K562 (cell line): ENCODE measurements around the gene CIB1. TPM values are rescaled to one million over a fixed set of nuclear protein-coding genes. Genes with fewer than 3 reads are reported as not detected.
A peak's percentile ranks its signal among the peaks of the same experiment; 100 is the strongest.

Source experiments
- ATAC-seq: fragments of 200-7000 bp; cut with Tn5 transposase; 3 replicates; pipeline ENCODE4 v1.9.1; 2020; ENCODE audit warnings: moderate library complexity
- Bru-seq: library from RNA; stranded (reverse); fragments of 400-500 nt; gene quantifications from one replicate; lab custom pipeline; 2021; lab: Mats Ljungman, UMichigan
- BruChase-seq, 2 experiments: library from RNA; stranded (reverse); fragments of 400-500 nt; gene quantifications; one replicate each; lab custom pipeline; 2021; lab: Mats Ljungman, UMichigan
- BruUV-seq: library from RNA; stranded (reverse); fragments of 400-500 nt; replicated peaks from 2 replicates; lab custom pipeline; 2021; lab: Mats Ljungman, UMichigan
- CTCF ChIA-PET: fragments of 300-600 bp; formaldehyde crosslinking; extraction: SDS; loops from one replicate; lab custom pipeline; 2021; ENCODE audit warnings: low intra/inter-chr PET ratio; lab: Yijun Ruan, JAX
- POLR2A ChIA-PET: fragments of 300-600, 350-650 bp; sonication (Branson Sonifier 250); formaldehyde crosslinking; extraction: SDS; loops from one replicate; lab custom pipeline; 2021; ENCODE audit warnings: antibody characterized with exemption, inconsistent platforms; lab: Yijun Ruan, JAX
- DNase-seq, 4 experiments: peaks; one replicate each; pipeline versions ENCODE4 v3.0.0 to v3.0.0-alpha.2; 2011 to 2018; ENCODE audit warnings: low spot score in 3 of 4, mixed read lengths in 3 of 4; ENCODE audit errors: extremely low read depth in 1 of 4
- FAIRE-seq: peaks from 2 replicates; lab custom pipeline; 2011; peaks lifted over from hg19 to GRCh38; lab: Jason Lieb, UNC
- H2AFZ ChIP-seq: 2 replicates; pipeline ENCODE4 v1.6.0; 2011; ENCODE audit warnings: low read depth, low read length, control low read depth, inconsistent platforms
- H3K27ac ChIP-seq: fragments of 200-600 bp; 3 replicates; pipeline ENCODE4 v1.8.0; 2011; ENCODE audit warnings: low read depth, mild to moderate bottlenecking, control low read depth, inconsistent platforms, low read length, moderate library complexity, mixed read lengths; ENCODE audit errors: extremely low read depth
- H3K27me3 ChIP-seq, 2 experiments: fragments of 300-600 bp in 1 of 2; 2 replicates in 1 of 2; 3 replicates in 1 of 2; pipeline versions ENCODE4 v1.6.0 to v1.8.0; 2011; ENCODE audit warnings: inconsistent platforms in 2 of 2, low read length in 2 of 2, mild to moderate bottlenecking in 1 of 2, mixed read lengths in 1 of 2, moderate library complexity in 1 of 2; ENCODE audit not compliant: control insufficient read depth in 2 of 2, insufficient read depth in 2 of 2
- H3K36me3 ChIP-seq: fragments of 300-600 bp; 3 replicates; pipeline ENCODE4 v1.8.0; 2011; ENCODE audit warnings: mild to moderate bottlenecking, low read length, inconsistent platforms; ENCODE audit not compliant: control insufficient read depth, insufficient read depth
- H3K4me1 ChIP-seq, 2 experiments: fragments of 200-600 bp in 1 of 2; replicated peaks in 1 of 2; 2 replicates in 1 of 2; 3 replicates in 1 of 2; pipeline versions ENCODE4 v1.5.1 to v1.8.0; 2011; ENCODE audit warnings: inconsistent platforms in 2 of 2, low read length in 2 of 2, mild to moderate bottlenecking in 1 of 2, mixed read lengths in 1 of 2, moderate library complexity in 1 of 2; ENCODE audit not compliant: control insufficient read depth in 2 of 2, insufficient read depth in 2 of 2
- H3K4me2 ChIP-seq: 2 replicates; pipeline ENCODE4 v1.6.1; 2011; ENCODE audit warnings: low read length, control low read depth, inconsistent platforms, mixed read lengths; ENCODE audit not compliant: insufficient read depth
- H3K4me3 ChIP-seq: fragments of 200-600 bp; sonication (generic), shearing (Covaris generic); 2 replicates; pipeline ENCODE4 v1.5.1; 2016; ENCODE audit warnings: control low read depth, inconsistent platforms
- H3K79me2 ChIP-seq: fragments of 200-600 bp; 3 replicates; pipeline ENCODE4 v1.8.0; 2011; ENCODE audit warnings: low read length, inconsistent platforms; ENCODE audit not compliant: control insufficient read depth, insufficient read depth
- H3K9ac ChIP-seq, 2 experiments: 2 replicates each; pipeline versions ENCODE4 v1.6.0 to v1.6.1; 2011; ENCODE audit warnings: low read depth in 2 of 2, low read length in 2 of 2, control low read depth in 1 of 2, inconsistent platforms in 1 of 2, mild to moderate bottlenecking in 1 of 2, mixed read lengths in 1 of 2; ENCODE audit not compliant: insufficient read depth in 1 of 2
- H3K9me1 ChIP-seq: one replicate; pipeline ENCODE4 v1.6.0; 2011; ENCODE audit warnings: inconsistent platforms, mild to moderate bottlenecking, low read length, moderate library complexity; ENCODE audit not compliant: control insufficient read depth, insufficient read depth
- H3K9me3 ChIP-seq: replicated peaks from 2 replicates; pipeline ENCODE4 v1.5.1; 2011; ENCODE audit warnings: low read depth, low read length, inconsistent platforms; ENCODE audit not compliant: control insufficient read depth, insufficient read depth
- H4K20me1 ChIP-seq: replicated peaks from 2 replicates; pipeline ENCODE4 v1.6.1; 2011; ENCODE audit warnings: low read length, inconsistent platforms, mixed read lengths; ENCODE audit not compliant: control insufficient read depth, insufficient read depth
- BCOR ChIP-seq: fragments of 450-650 bp; IDR thresholded peaks from 2 replicates; pipeline ENCODE4 v1.6.1; 2016
- ILK ChIP-seq: fragments of 450-650 bp; IDR thresholded peaks from 2 replicates; pipeline ENCODE4 v1.6.1; 2016; ENCODE audit warnings: missing genetic modification characterization, low read depth, mild to moderate bottlenecking, missing compliant biosample characterization, moderate library complexity, borderline replicate concordance
- KLF16 ChIP-seq: IDR thresholded peaks from 2 replicates; pipeline ENCODE4 v1.6.1; 2016; ENCODE audit warnings: antibody characterized with exemption
- MBD2 ChIP-seq: sonication (generic); IDR thresholded peaks from 2 replicates; pipeline ENCODE4 v1.6.1; 2016; ENCODE audit warnings: low read depth, borderline replicate concordance
- PRPF4 ChIP-seq: fragments of 200-400 bp; formaldehyde crosslinking; IDR thresholded peaks from one replicate; pipeline ENCODE4 v1.6.1; 2017; ENCODE audit warnings: low read length, low read depth, mild to moderate bottlenecking; ENCODE audit not compliant: insufficient read depth, poor library complexity, severe bottlenecking
- WGBS: fragments of 100-300 bp; shearing (Covaris generic); methylation state at CpG from one replicate; pipeline ENCODE4 v1.1.6; 2016; ENCODE audit warnings: low coverage, mixed read lengths; ENCODE audit not compliant: insufficient coverage; ENCODE audit errors: missing lambda C conversion rate; 5-methylcytosine and 5-hydroxymethylcytosine counted together
- in situ Hi-C: fragments of 300-500 bp; cut with MboI; formaldehyde crosslinking; loops from 4 replicates; pipeline ENCODE4 v1.15.0; 2018; ENCODE audit warnings: inconsistent platforms, mixed read lengths
- intact Hi-C: fragments of 100-400 bp; cut with micrococcal nuclease; formaldehyde crosslinking; loops from 2 replicates; pipeline ENCODE4 v1.14.2; 2022
- long read RNA-seq, 3 experiments: library from polyadenylated mRNA in 2 of 3; library from RNA in 1 of 3; unstranded in 2 of 3; stranded (forward) in 1 of 3; transcript quantifications; one replicate each; pipeline ENCODE4 v2.0.0, GENCODE V29; 2019 to 2022
- polyA minus RNA-seq, 3 experiments: library from RNA; depleted of rRNA, polyadenylated mRNA; stranded (reverse); fragments of >200 nt; gene quantifications; 2 replicates each; pipeline ENCODE4 v1.2.3, GENCODE V29; 2011
- polyA plus RNA-seq, 8 experiments: library from polyadenylated mRNA; depleted of rRNA in 4 of 8; stranded (reverse) in 5 of 8; unstranded in 3 of 8; fragments of >200 nt; fragmentation: Nextera tagmentation in 2 of 8; fragmentation: Illumina TruSeq in 1 of 8; extraction: Ambion mirVana in 2 of 8; extraction: Trizol in 1 of 8; gene quantifications; 2 replicates each; pipeline versions ENCODE4 v1.2.1 to v1.2.3, GENCODE V29; 2011 to 2014; ENCODE audit warnings: inconsistent platforms in 1 of 8, missing spikeins in 1 of 8
- total RNA-seq, 7 experiments: library from RNA; depleted of rRNA in 6 of 7; stranded (reverse); fragments of >200 nt in 6 of 7; fragmentation: Illumina TruSeq in 2 of 7; extraction: Trizol in 2 of 7; gene quantifications; 2 replicates each; pipeline versions ENCODE4 v1.2.1 to v1.2.3, GENCODE V29; 2011 to 2021; ENCODE audit warnings: low replicate concordance in 1 of 7
- TF ChIP-seq, protein P1 (sequence below): fragments of 450-650 bp; IDR thresholded peaks from 2 replicates; pipeline ENCODE4 v1.6.1; 2016; ENCODE audit warnings: low read depth

The CIB1 gene
- 14.3 and 33.8 TPM in 2 replicates for total RNA-seq (2011; cell fraction: chromatin; rRNA removed; ENCODE audit: low replicate concordance)
- 35.9 and 36.5 TPM in 2 replicates for total RNA-seq (2011; cell fraction: nucleolus; rRNA removed)
- 26.0 and 30.1 TPM in 2 replicates for total RNA-seq (2011; cell fraction: nucleoplasm; rRNA removed)
- total RNA-seq (2014; rRNA removed) = 61.4 and 94.5 TPM in 2 replicates
- total RNA-seq (2014; rRNA removed; fragmentation: Illumina TruSeq; extraction: Trizol) = 46.9 and 49.6 TPM in 2 replicates
- 63.4 and 64.5 TPM in 2 replicates for total RNA-seq (2015; rRNA removed; fragmentation: Illumina TruSeq; extraction: Trizol)
- total RNA-seq (2021) = 106 and 107 TPM in 2 replicates
- 136 and 186 TPM in 2 replicates for polyA plus RNA-seq (2011; rRNA removed)
- 212 and 302 TPM in 2 replicates for polyA plus RNA-seq (2011; cell fraction: cytosol; rRNA removed)
- polyA plus RNA-seq (2011; cell fraction: nucleus; rRNA removed) = 104 and 147 TPM in 2 replicates
- 132 and 166 TPM in 2 replicates for polyA plus RNA-seq (2012)
- 107 and 138 TPM in 2 replicates for polyA plus RNA-seq (2014; fragmentation: Illumina TruSeq; extraction: Trizol)
- 10 to 100 TPM; 14.9 to 33.8 TPM for polyA plus RNA-seq (2014; fragmentation: Nextera tagmentation; extraction: Ambion mirVana)
- polyA plus RNA-seq (2014; rRNA removed) = 128 and 142 TPM in 2 replicates
- polyA minus RNA-seq (2011; rRNA and poly(A)+ RNA removed) = 38.2 and 47.4 TPM in 2 replicates
- polyA minus RNA-seq (2011; cell fraction: cytosol; rRNA and poly(A)+ RNA removed) = 35.2 and 37.1 TPM in 2 replicates
- 10.0 and 16.9 TPM in 2 replicates for polyA minus RNA-seq (2011; cell fraction: nucleus; rRNA and poly(A)+ RNA removed)
- Bru-seq, nascent RNA = percentile 93 among the genes with signal in this experiment
- percentile 85 among the genes with signal in this experiment for BruChase-seq, experiment 1, labeled RNA remaining after a 2-hour chase
- BruChase-seq, experiment 2, labeled RNA remaining after a 6-hour chase = percentile 88 among the genes with signal in this experiment
- long read RNA-seq, experiment 1, transcript CIB1-201 (7 exons, 1,247 nt) = major isoform, 214 of 326 reads
- long read RNA-seq, experiment 1, transcript CIB1-202 (7 exons, 1,096 nt) = minor isoform, 13 of 326 reads
- long read RNA-seq, experiment 1, partial matches to known transcripts = 26 of 326 reads
- long read RNA-seq, experiment 1, other reads (novel, unspliced or antisense) = 72 of 326 reads
- long read RNA-seq, experiment 2, transcript CIB1-202 (7 exons, 1,096 nt) = minor isoform, 7 of 127 reads
- long read RNA-seq, experiment 2, transcript CIB1-201 (7 exons, 1,247 nt) = major isoform, 88 of 127 reads
- long read RNA-seq, experiment 2, partial matches to known transcripts = 10 of 127 reads
- long read RNA-seq, experiment 2, other reads (novel, unspliced or antisense) = 22 of 127 reads
- long read RNA-seq, experiment 3, transcript CIB1-201 (7 exons, 1,247 nt) = major isoform, 148 of 186 reads
- long read RNA-seq, experiment 3, partial matches to known transcripts = 7 of 186 reads
- long read RNA-seq, experiment 3, other reads (novel, unspliced or antisense) = 28 of 186 reads

DNA sequence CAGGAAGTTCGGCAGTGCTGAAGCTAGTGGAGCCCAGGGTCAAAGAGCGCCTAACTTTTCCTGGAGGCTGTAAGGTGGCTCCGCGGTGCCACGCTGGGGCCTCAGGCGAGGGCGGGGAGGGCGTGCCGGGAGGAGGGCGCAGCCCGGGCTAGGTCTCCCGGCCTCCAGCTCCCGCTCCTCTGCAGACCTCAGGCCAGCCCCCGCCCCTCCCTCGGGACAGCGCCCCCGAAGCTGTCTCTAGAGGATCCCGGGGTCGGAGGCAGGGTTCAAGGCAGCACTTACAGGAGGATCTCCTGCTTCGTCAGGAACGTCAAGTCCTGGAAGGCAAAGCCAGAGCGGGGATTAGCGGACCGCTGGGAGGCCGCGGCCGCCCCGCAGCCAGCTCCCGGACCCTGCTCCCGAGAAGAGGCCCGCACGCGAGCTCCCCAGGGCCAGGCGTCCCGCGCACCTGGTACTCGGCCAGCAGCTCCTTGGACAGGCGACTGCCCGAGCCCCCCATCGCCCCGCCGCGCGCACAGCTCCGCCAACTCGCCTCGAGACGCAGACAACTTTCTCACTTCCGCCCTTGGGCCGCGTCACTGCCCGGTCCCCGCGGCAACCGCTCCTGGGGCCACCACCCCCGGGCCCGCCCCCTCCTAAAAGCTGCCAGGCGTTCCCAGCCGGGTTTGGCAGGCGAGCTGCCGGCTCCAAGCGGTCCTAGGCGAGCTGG, at the start of gene CIB1:
Gene CIB1 (minus strand): TSS at position 555 of the 709 bp plus-strand sequence. CDS start 56 bp downstream, at position 499.
- Histone ChIP-seq H4K20me1 (0 out of 2 replicates have a peak, but pooled peaks cover 4% of the 10 kb centered on the region), H3K27ac (peak within 1 kb of the TSS; percentile 83), H2AFZ (peak within 1 kb of the TSS; percentile 93), H3K9me1 (no peaks in the 10 kb centered on the region), H3K4me1 (peaks cover 7 to 35% of the 10 kb centered on the region in 2 experiments; a peak in 3 of 5 replicates), H3K9me3 (no peaks in the 10 kb centered on the region), H3K4me3 (peak within 1 kb of the TSS; percentile 78), H3K27me3 (no peaks in the 10 kb centered on the region), H3K4me2 (peak within 1 kb of the TSS; percentile 94), H3K79me2 (peaks cover 32% of the 10 kb centered on the region), H3K9ac (peak within 1 kb of the TSS; percentile 79 to 93), H3K36me3 (peaks cover 54% of the 10 kb centered on the region)
- ATAC-seq (peak; percentile 96), FAIRE-seq (peak; percentile 87), DNase-seq (peak; percentile 97 to 98 (median 98))
- intact Hi-C loops = loop anchor here (1.0 to 5.0 kb wide), 3 partner anchors 33 to 90 kb away; no protein-coding TSS in a partner anchor
- in situ Hi-C loops = loop anchor here (10.0 kb wide), 1 partner anchor 449 kb away; no protein-coding TSS in a partner anchor
- WGBS = under 1% methylated on average over 43 of the region's 63 CpGs
- ChIA-PET POLR2A (interaction anchor here (0.5 to 2.0 kb wide), 19 partner anchors 8 to 672 kb away, joined by 3 to 15 read pairs (median 4); partner anchors contain the start of genes IDH2, SEMA4B and TTLL13), CTCF (interaction anchor here (0.5 to 1.4 kb wide), 3 partner anchors 73 to 91 kb away, joined by 3 to 8 read pairs (median 4); no protein-coding TSS in a partner anchor)
- BruUV-seq = TSS peak; percentile 55
- TF ChIP-seq MBD2 = peak; percentile 52; the same call in 1 of the 2 replicates
- TF ChIP-seq PRPF4 = peak; percentile 44
- TF ChIP-seq, protein P1, sequence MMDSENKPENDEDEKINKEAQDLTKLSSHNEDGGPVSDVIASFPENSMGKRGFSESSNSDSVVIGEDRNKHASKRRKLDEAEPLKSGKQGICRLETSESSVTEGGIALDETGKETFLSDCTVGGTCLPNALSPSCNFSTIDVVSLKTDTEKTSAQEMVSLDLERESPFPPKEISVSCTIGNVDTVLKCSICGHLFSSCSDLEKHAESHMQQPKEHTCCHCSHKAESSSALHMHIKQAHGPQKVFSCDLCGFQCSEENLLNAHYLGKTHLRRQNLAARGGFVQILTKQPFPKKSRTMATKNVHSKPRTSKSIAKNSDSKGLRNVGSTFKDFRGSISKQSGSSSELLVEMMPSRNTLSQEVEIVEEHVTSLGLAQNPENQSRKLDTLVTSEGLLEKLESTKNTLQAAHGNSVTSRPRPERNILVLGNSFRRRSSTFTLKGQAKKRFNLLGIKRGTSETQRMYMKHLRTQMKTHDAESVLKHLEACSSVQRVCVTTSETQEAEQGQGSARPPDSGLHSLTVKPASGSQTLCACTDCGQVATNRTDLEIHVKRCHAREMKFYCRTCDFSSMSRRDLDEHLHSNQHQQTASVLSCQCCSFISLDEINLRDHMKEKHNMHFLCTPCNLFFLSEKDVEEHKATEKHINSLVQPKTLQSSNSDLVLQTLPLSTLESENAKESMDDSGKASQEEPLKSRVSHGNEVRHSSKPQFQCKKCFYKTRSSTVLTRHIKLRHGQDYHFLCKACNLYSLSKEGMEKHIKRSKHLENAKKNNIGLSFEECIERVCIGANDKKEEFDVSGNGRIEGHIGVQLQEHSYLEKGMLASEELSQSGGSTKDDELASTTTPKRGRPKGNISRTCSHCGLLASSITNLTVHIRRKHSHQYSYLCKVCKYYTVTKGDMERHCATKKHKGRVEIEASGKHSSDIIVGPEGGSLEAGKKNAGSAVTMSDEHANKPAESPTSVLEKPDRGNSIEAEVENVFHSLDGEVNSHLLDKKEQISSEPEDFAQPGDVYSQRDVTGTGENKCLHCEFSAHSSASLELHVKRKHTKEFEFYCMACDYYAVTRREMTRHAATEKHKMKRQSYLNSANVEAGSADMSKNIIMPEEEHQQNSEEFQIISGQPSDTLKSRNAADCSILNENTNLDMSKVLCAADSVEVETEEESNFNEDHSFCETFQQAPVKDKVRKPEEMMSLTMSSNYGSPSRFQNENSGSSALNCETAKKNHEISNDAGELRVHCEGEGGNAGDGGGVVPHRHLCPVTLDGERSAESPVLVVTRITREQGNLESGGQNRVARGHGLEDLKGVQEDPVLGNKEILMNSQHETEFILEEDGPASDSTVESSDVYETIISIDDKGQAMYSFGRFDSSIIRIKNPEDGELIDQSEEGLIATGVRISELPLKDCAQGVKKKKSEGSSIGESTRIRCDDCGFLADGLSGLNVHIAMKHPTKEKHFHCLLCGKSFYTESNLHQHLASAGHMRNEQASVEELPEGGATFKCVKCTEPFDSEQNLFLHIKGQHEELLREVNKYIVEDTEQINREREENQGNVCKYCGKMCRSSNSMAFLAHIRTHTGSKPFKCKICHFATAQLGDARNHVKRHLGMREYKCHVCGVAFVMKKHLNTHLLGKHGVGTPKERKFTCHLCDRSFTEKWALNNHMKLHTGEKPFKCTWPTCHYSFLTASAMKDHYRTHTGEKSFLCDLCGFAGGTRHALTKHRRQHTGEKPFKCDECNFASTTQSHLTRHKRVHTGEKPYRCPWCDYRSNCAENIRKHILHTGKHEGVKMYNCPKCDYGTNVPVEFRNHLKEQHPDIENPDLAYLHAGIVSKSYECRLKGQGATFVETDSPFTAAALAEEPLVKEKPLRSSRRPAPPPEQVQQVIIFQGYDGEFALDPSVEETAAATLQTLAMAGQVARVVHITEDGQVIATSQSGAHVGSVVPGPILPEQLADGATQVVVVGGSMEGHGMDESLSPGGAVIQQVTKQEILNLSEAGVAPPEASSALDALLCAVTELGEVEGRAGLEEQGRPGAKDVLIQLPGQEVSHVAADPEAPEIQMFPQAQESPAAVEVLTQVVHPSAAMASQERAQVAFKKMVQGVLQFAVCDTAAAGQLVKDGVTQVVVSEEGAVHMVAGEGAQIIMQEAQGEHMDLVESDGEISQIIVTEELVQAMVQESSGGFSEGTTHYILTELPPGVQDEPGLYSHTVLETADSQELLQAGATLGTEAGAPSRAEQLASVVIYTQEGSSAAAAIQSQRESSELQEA = 0 out of 2 replicates have a peak, but pooled peaks have one; percentile 37
- peak; percentile 93 for TF ChIP-seq KLF16
- TF ChIP-seq ILK (tag) = no peak
- no peak for TF ChIP-seq BCOR
